ENCODE results near the gene WHAMM. TPM values are rescaled to one million over a fixed set of nuclear protein-coding genes. Genes with fewer than 3 reads are reported as not detected.
A peak's percentile ranks its signal among the peaks of the same experiment; 100 is the strongest.
"Not testable (repeated sequence)": the region's sequence is repeated elsewhere in the genome, so short reads cannot be mapped to it uniquely, and the experiment has no call there.

The WHAMM gene, protein sequence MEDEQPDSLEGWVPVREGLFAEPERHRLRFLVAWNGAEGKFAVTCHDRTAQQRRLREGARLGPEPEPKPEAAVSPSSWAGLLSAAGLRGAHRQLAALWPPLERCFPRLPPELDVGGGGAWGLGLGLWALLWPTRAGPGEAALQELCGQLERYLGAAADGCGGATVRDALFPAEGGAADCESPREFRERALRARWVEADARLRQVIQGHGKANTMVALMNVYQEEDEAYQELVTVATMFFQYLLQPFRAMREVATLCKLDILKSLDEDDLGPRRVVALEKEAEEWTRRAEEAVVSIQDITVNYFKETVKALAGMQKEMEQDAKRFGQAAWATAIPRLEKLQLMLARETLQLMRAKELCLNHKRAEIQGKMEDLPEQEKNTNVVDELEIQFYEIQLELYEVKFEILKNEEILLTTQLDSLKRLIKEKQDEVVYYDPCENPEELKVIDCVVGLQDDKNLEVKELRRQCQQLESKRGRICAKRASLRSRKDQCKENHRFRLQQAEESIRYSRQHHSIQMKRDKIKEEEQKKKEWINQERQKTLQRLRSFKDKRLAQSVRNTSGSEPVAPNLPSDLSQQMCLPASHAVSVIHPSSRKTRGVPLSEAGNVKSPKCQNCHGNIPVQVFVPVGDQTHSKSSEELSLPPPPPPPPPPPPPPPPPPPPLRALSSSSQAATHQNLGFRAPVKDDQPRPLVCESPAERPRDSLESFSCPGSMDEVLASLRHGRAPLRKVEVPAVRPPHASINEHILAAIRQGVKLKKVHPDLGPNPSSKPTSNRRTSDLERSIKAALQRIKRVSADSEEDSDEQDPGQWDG
- total RNA-seq (2014; rRNA removed; shearing (Covaris generic)): 2.8 and 3.6 TPM in 2 replicates

GRCh38 chr15:82809308-82810060 is at the start of gene WHAMM:
Gene WHAMM, plus strand, starts transcription at chr15:82809628. Its CDS starts 99 bp downstream, at chr15:82809727.
- DNase-seq (ENCODE audit: low read depth): peak; percentile 99

DNA sequence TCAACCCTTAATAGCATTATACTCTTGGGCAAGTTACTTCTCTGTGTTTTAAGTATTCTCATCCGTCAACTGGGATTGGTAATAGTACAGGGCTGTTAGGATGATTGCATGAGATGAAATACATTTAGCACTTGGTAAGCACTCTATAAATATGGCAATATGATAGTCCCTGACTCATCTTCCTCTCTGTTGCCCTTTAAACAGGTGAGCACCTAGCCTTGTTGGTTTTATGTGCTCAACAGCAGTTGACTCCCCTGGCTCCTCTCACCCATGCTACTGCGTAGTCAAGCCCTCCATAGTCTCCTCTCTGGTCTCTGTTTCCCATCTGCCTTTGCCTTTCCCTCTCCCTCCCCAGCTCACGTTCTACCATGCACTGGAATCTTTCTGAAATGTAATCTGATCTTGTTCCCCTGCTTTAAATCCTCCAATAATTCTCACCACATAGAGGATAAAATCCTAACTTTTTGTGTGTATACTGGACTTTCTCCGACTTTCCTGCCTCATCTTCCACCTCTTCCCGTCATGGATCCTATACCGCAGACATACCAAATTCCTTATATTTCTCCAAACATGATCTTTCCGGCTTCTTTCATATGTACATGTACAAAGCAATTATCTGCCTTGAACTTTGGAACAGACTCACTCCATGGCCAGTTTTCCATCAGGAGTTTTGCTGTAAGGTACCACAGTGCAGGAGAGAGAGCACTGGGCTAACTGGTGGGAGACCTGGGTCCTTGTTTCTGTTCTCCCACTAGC is 45.9 kb upstream of the WHAMM start:
- no peak for DNase-seq (ENCODE audit: low read depth)

DNA sequence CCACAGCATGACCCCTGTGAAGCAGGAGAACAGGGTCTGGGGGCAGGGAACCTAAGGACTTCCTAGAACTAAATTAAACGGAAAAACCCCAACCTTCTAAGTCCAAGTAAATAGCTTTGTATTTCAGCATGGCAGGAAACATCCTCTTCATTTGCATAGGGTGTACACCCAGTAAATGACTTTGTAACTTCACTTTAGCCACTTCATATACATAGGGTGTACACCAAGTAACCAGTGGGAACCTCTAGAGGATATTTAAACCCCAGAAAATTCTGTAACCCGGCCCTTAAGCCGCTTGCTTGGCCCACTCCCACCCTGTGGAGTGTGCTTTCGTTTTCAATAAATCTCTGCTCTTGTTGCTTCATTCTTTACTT is 45.3 kb upstream of the WHAMM start:
- DNase-seq (ENCODE audit: low read depth): no peak

DNA sequence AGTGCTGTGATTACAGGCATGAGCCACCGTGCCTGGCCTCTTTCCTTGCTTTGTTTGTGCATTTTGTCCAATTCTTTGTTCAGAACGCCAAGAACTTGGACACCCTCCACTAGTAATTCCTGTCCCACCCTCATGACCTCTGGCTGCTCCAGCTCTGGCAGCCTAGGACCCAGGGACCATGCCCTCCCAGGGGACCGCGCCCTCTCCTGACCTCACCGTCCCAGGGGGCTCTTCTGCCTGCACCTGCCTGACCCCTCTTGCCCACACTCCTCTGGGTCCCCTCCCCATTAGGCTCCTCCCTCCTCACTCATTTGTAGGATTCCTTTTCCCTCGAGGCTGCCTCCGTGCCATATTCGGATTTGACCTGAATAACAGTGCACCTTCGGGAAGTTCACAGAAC is 44.7 kb upstream of the WHAMM start:
- DNase-seq (ENCODE audit: low read depth): no peak

- DNase-seq (ENCODE audit: low read depth): not testable (repeated sequence)
Measured at GRCh38 chr15:82766201-82766600, 43.2 kb upstream of the WHAMM start.

DNA sequence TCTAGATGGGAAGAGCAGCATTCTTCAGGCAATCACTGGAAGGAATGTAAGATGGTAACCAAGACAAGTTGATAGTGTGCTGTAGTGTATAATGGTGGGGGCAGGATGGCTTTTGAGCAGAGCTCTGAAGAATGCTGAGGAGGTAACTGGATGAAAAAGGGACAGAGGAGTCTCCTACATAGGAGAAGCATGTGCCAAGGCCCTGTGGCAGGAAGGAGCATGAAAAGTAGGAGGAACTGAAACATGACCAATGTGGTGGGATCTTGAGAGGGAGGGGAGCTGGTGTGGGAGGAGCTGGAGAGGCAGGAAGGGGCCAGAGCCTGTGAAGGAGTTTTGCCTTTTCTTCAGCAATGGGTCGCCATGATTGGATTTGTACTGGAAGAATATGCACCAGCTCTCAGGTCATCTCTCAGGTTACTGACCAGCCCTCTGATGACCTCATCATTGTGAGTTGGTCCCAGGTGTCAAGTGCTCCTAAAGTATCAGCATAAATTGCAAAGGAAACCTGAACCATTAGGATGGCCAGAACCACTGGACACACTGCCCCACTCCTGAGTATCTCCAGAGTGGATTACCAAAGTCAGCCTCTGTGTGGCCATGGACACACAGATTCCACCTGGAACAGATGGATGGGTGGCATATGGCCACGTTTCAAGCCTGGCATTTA is 42.1 kb upstream of the WHAMM start:
- DNase-seq (ENCODE audit: low read depth): no peak

- peak; percentile 33 for DNase-seq (ENCODE audit: low read depth)
Measured at GRCh38 chr15:82768414-82769054, 40.9 kb upstream of the WHAMM start.

DNA sequence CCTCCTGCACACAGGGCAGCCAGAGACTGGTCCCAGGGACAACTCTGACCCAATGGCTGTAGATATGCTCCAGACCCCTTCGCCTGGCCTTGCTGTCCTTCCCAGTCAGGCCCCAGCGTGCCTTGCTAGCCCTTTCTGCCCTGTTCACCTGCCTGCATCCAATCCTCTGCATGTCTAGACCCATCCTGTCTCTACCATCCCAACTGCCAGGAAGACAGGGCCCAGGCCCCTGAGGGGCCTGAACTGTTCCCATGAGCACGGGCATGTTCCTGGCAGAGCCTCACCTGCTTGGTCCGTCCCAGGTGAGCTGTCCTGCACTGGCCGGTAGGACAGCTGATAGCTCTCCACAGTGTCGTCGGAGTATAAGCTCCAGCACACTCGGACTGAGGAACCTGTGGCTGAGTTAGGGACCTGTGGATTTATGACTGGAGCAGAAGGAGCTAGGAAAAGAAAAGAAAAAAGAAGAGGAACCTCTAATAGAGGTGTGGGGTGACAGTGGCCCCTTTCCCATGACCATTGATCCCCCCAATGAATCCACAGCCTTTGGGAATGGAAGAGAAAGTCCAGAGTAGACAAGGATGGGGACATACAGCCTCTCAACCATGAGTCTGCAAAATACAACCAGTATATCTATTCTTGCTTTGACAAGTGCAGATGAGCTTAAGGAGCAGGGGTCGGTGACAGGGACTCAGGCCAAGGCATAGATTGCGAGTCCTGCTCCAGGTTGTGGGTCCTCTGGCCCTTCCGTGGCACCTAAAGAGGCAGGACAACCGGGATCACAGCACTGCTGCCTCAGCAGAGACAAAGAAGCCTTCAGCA is 37.4 kb upstream of the WHAMM start:
- no peak for DNase-seq (ENCODE audit: low read depth)

DNA sequence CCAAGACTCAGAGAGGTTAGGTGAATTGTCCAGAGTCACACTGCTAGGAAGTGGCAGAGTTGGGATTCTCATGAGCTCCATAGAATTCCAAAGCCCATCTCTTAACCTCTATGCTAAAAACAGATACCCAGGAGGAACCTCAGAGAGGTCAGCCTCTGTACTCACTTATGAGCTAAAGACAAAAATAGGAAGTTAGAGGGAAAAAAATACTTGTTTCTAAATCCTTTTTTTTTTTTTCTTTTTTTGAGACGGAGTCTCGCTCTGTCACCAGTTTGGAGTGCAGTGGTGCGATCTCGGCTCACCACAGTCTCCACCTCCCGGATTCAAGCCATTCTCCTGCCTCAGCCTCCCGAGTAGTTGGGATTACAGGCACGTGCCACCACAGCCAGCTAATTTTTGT is 34.9 kb upstream of the WHAMM start:
- DNase-seq (ENCODE audit: low read depth): no peak

DNA sequence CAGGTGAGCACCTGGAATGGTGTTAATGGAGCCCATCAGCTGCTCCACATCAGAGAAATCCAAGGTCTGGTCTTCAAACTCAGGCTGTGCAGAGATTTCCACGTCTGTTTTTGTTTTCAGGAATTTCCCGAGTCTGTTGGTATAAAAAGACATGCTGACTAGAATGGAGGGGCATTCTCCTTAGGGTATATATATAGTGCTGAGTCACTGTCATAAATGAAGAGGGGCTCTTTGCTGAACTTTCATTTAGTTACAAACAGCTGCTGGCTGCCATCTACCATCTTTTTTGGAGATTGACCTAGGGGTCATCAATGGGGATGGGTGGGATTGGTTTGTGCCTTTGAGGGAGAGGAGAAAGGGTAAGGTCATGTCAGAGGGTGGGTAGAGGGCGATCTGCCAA is 30.7 kb upstream of the WHAMM start:
- DNase-seq (ENCODE audit: low read depth): no peak

DNA sequence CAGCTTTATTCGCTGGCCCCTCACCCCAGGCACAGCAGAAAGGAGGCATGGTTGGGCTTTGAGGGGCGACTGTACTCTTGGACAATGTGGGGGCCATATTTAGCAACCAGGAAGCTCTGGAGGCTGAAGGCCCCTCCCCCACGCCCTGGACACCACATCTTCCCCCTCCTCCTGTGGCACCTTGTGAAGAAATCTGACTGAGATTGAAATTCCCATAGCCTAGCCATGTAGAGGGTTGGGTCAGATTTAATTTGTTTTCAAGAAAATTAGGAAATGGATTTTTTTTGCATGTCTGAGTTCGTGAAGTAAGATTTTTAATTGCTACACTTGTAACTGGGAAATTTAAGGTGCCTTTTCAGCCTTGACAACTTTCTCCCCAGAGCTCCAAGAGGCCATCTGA is 28.1 kb upstream of the WHAMM start:
- no peak for DNase-seq (ENCODE audit: low read depth)

DNA sequence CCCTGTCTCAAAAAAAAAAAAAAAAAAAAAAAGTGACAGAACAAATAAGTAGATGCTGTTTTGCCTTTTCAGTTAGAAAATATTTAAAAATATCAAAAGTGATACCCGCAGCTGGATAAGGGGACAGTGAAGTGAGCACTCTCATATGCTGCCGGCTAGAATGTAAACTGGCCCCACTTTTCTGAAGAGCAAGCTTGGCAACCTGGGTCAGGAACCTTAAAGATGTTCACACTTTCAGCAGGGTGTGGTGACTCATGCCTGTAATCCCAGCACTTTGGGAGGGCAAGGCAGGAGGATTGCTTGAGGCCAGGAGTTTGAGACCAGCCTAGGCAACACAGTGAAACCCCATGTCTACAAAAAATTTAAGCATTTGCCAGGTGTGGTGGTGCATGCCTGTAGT is 20.9 kb upstream of the WHAMM start:
- no peak for DNase-seq (ENCODE audit: low read depth)

- peak; percentile 19 for DNase-seq (ENCODE audit: low read depth)
Measured at GRCh38 chr15:82789491-82789890, 19.9 kb upstream of the WHAMM start.

- no peak for DNase-seq (ENCODE audit: low read depth)
Measured at GRCh38 chr15:82790321-82790720, 19.1 kb upstream of the WHAMM start.

GRCh38 chr15:82792068-82792467 is 17.4 kb upstream of the WHAMM start:
- DNase-seq (ENCODE audit: low read depth): no peak

GRCh38 chr15:82793737-82794136 is 15.7 kb upstream of the WHAMM start:
- no peak for DNase-seq (ENCODE audit: low read depth)

GRCh38 chr15:82798104-82798503 is 11.3 kb upstream of the WHAMM start:
- no peak for DNase-seq (ENCODE audit: low read depth)

DNA sequence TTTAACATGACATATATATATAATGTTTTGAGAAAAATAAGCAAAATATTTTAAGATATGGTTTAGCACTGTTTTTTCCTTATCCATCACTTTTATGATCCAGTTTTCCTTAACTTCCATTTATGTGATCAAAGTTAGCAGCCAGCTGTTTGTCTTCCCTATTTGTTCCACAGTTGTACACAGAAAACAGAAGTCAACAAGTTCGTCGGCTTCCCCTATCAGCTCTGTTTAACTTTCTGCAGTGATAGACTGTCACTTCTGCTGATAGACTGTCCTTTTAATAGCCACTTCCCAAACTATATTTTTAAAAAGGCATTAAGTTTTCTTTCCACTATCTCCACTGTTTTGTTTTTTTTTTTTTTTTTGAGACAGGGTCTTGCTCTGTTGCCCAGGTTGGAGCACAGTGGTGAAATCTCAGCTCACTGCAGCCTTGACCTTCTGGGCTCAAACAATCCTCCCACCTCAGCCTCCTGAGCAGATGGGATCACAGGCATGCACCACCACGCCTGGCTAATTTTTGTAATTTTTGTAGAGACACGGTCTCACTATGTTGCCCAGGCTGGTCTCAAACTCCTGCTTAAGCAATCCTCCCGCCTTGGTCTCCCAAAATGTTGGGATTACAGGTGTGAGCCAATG is 10.8 kb upstream of the WHAMM start:
- DNase-seq (ENCODE audit: low read depth): no peak

DNA sequence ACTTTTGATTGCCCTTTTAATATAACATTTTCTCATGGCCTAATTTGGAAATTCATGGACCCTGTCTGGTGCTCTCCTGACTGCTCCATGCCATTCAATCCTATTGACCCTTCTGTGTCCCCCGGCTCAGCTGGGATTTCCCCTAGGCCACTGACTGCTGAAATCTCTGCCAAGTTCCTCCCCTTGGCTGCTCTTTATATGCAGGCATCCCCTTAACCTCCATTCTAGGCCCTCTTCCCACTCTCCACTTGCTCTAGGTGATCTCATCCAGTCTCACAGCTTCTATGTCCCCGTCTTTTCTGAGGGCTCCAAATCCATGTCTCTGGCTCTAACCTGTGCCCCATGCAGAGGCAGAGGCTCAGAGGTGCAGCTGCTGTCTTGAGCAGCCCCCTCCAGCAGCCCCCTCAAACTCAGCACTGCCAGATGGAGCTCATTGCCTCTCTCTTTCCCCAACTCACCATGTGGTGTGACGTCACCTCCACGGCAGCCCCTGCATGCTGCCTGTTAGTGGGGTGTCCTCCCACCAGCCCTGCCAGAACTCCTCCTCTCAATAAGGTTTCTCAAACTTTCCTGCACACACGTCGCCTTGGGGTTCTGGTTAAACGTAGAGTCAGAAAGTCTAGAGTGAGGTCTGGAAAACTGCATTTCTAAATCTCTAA is 10.1 kb upstream of the WHAMM start:
- no peak for DNase-seq (ENCODE audit: low read depth)
